Stimulated activated naive CD8-positive, alpha-beta T cell treated with anti-CD3 and anti-CD28 coated beads, Interleukin-15, Interleukin-2, amounts not matched to agents 100 ng/mL and 50 ng/mL, for 24 hours (primary cell): ENCODE measurements around the gene RAP2B.
A peak's percentile ranks its signal among the peaks of the same experiment; 100 is the strongest.
"Not testable (repeated sequence)": the region's sequence is repeated elsewhere in the genome, so short reads cannot be mapped to it uniquely, and the experiment has no call there.

Experiments
- H3K27ac Mint-ChIP-seq: one replicate; pipeline ENCODE4 v1.8.0; 2021; ENCODE audit warnings: mild to moderate bottlenecking, mixed read lengths
- H3K27me3 Mint-ChIP-seq: one replicate; pipeline ENCODE4 v1.8.0; 2021; ENCODE audit warnings: mixed read lengths
- H3K36me3 Mint-ChIP-seq: one replicate; pipeline ENCODE4 v1.8.0; 2021; ENCODE audit warnings: low read depth, mixed read lengths
- H3K4me1 Mint-ChIP-seq: one replicate; pipeline ENCODE4 v1.8.0; 2021; ENCODE audit warnings: low read depth, mixed read lengths
- H3K4me3 Mint-ChIP-seq: one replicate; pipeline ENCODE4 v1.8.0; 2021; ENCODE audit warnings: mild to moderate bottlenecking, mixed read lengths
- H3K9me3 Mint-ChIP-seq: one replicate; pipeline ENCODE4 v1.8.0; 2021; ENCODE audit warnings: mixed read lengths

RAP2B gene

GRCh38 chr3:153161714-153162512 is at the start of gene RAP2B:
Gene RAP2B, plus strand, starts transcription at chr3:153162226. Its CDS starts 468 bp downstream, at chr3:153162694.
- Mint-ChIP-seq H3K27me3 (no peaks in the 10 kb centered on the region), H3K4me3 (peak within 1 kb of the TSS; percentile 95), H3K36me3 (peaks cover 28% of the 10 kb centered on the region), H3K27ac (peak within 1 kb of the TSS; percentile 94), H3K4me1 (peaks cover 45% of the 10 kb centered on the region), H3K9me3 (no peaks in the 10 kb centered on the region)

GRCh38 chr3:153113541-153113940 is 48.5 kb upstream of the RAP2B start:
- no peaks in the 10 kb centered on the region for H3K9me3 Mint-ChIP-seq
- H3K27ac Mint-ChIP-seq: no peak overlapping the region
- no peaks in the 10 kb centered on the region for H3K27me3 Mint-ChIP-seq
- H3K4me1 Mint-ChIP-seq: no peaks in the 10 kb centered on the region
- H3K36me3 Mint-ChIP-seq: no peaks in the 10 kb centered on the region
- no peak overlapping the region for H3K4me3 Mint-ChIP-seq

GRCh38 chr3:153114270-153114669 is 47.8 kb upstream of the RAP2B start:
- H3K4me3 Mint-ChIP-seq, H3K27ac Mint-ChIP-seq, H3K36me3 Mint-ChIP-seq, H3K4me1 Mint-ChIP-seq, H3K9me3 Mint-ChIP-seq, H3K27me3 Mint-ChIP-seq: not testable (repeated sequence)

GRCh38 chr3:153115326-153115725 is 46.7 kb upstream of the RAP2B start:
- no peaks in the 10 kb centered on the region for H3K27me3 Mint-ChIP-seq
- no peaks in the 10 kb centered on the region for H3K36me3 Mint-ChIP-seq
- no peak overlapping the region for H3K4me3 Mint-ChIP-seq
- H3K27ac Mint-ChIP-seq: no peak overlapping the region
- H3K4me1 Mint-ChIP-seq: no peaks in the 10 kb centered on the region
- no peaks in the 10 kb centered on the region for H3K9me3 Mint-ChIP-seq

GRCh38 chr3:153127788-153128187 is 34.2 kb upstream of the RAP2B start:
- H3K27ac Mint-ChIP-seq: no peak overlapping the region
- peaks cover 7% of the 10 kb centered on the region for H3K4me1 Mint-ChIP-seq
- no peaks in the 10 kb centered on the region for H3K36me3 Mint-ChIP-seq
- H3K27me3 Mint-ChIP-seq: no peaks in the 10 kb centered on the region
- H3K4me3 Mint-ChIP-seq: no peak overlapping the region
- H3K9me3 Mint-ChIP-seq: peaks cover 4% of the 10 kb centered on the region

- H3K27ac Mint-ChIP-seq: no peak overlapping the region
- no peaks in the 10 kb centered on the region for H3K36me3 Mint-ChIP-seq
- peaks cover 4% of the 10 kb centered on the region for H3K9me3 Mint-ChIP-seq
- H3K27me3 Mint-ChIP-seq: no peaks in the 10 kb centered on the region
- H3K4me3 Mint-ChIP-seq: no peak overlapping the region
- H3K4me1 Mint-ChIP-seq: peaks cover 7% of the 10 kb centered on the region
Observed at GRCh38 chr3:153129426-153129825, 32.6 kb upstream of the RAP2B start.

- H3K27me3 Mint-ChIP-seq: no peaks in the 10 kb centered on the region
- no peaks in the 10 kb centered on the region for H3K36me3 Mint-ChIP-seq
- no peak overlapping the region for H3K27ac Mint-ChIP-seq
- H3K9me3 Mint-ChIP-seq: peaks cover 4% of the 10 kb centered on the region
- peaks cover 7% of the 10 kb centered on the region for H3K4me1 Mint-ChIP-seq
- H3K4me3 Mint-ChIP-seq: no peak overlapping the region
Observed at GRCh38 chr3:153129866-153130265, 32.2 kb upstream of the RAP2B start.

GRCh38 chr3:153130312-153130977 is 31.6 kb upstream of the RAP2B start:
- Mint-ChIP-seq H3K4me1 (peaks cover 7% of the 10 kb centered on the region), H3K27me3 (no peaks in the 10 kb centered on the region), H3K4me3 (no peak overlapping the region), H3K9me3 (peaks cover 1% of the 10 kb centered on the region), H3K27ac (no peak overlapping the region), H3K36me3 (no peaks in the 10 kb centered on the region)

- Mint-ChIP-seq H3K4me1 (peaks cover 36% of the 10 kb centered on the region), H3K27ac (no peak overlapping the region), H3K36me3 (no peaks in the 10 kb centered on the region), H3K27me3 (no peaks in the 10 kb centered on the region), H3K4me3 (no peak overlapping the region), H3K9me3 (no peaks in the 10 kb centered on the region)
Observed at GRCh38 chr3:153137626-153138025, 24.4 kb upstream of the RAP2B start.

- no peaks in the 10 kb centered on the region for H3K9me3 Mint-ChIP-seq
- H3K36me3 Mint-ChIP-seq: no peaks in the 10 kb centered on the region
- H3K27me3 Mint-ChIP-seq: no peaks in the 10 kb centered on the region
- H3K27ac Mint-ChIP-seq: peak overlapping the region; percentile 62
- peak overlapping the region; percentile 46 for H3K4me3 Mint-ChIP-seq
- H3K4me1 Mint-ChIP-seq: peaks cover 36% of the 10 kb centered on the region
Observed at GRCh38 chr3:153138276-153139210, 23.5 kb upstream of the RAP2B start.

GRCh38 chr3:153142961-153143360 is 19.1 kb upstream of the RAP2B start:
- Mint-ChIP-seq H3K4me3 (no peak overlapping the region), H3K36me3 (no peaks in the 10 kb centered on the region), H3K4me1 (peaks cover 39% of the 10 kb centered on the region), H3K27me3 (no peaks in the 10 kb centered on the region), H3K27ac (no peak overlapping the region), H3K9me3 (no peaks in the 10 kb centered on the region)

- no peaks in the 10 kb centered on the region for H3K36me3 Mint-ChIP-seq
- H3K4me1 Mint-ChIP-seq: peaks cover 28% of the 10 kb centered on the region
- peaks cover 5% of the 10 kb centered on the region for H3K9me3 Mint-ChIP-seq
- no peak overlapping the region for H3K4me3 Mint-ChIP-seq
- H3K27ac Mint-ChIP-seq: no peak overlapping the region
- no peaks in the 10 kb centered on the region for H3K27me3 Mint-ChIP-seq
Observed at GRCh38 chr3:153144071-153144470, 18.0 kb upstream of the RAP2B start.

GRCh38 chr3:153144779-153145178 is 17.2 kb upstream of the RAP2B start:
- Mint-ChIP-seq H3K4me3 (no peak overlapping the region), H3K36me3 (no peaks in the 10 kb centered on the region), H3K9me3 (peaks cover 5% of the 10 kb centered on the region), H3K27ac (no peak overlapping the region), H3K4me1 (peaks cover 22% of the 10 kb centered on the region), H3K27me3 (no peaks in the 10 kb centered on the region)

- Mint-ChIP-seq H3K36me3 (no peaks in the 10 kb centered on the region), H3K9me3 (peaks cover 5% of the 10 kb centered on the region), H3K4me1 (peaks cover 18% of the 10 kb centered on the region), H3K4me3 (no peak overlapping the region), H3K27me3 (no peaks in the 10 kb centered on the region), H3K27ac (no peak overlapping the region)
Observed at GRCh38 chr3:153145454-153145853, 16.6 kb upstream of the RAP2B start.
